Eye (tissue), 1 donor: ENCODE data around the gene SLC6A12.
"Not testable (repeated sequence)": the region's sequence is repeated elsewhere in the genome, so short reads cannot be mapped to it uniquely, and the experiment has no call there.

Source experiments
- DNase-seq: peaks from one replicate; pipeline ENCODE4 v3.0.0-alpha.2; 2015

The SLC6A12 gene

GRCh38 chr12:214003-214741 lies at the start of gene SLC6A12:
TSS of gene SLC6A12 (minus strand) at chr12:214157. CDS start at chr12:209986, 4,171 bp downstream.
- no peak for DNase-seq

- DNase-seq, result no peak
Measured at GRCh38 chr12:263574-263973, 49.6 kb upstream of the SLC6A12 start.

- DNase-seq, result peak; percentile 51
Measured at GRCh38 chr12:262817-263216, 48.9 kb upstream of the SLC6A12 start, which contains the start of gene SLC6A13. TSS of gene SLC6A13 (minus strand) at chr12:262836. CDS start at chr12:260052, 2,784 bp downstream.

- no peak for DNase-seq
Measured at GRCh38 chr12:262113-262512, 48.2 kb upstream of the SLC6A12 start.

DNA sequence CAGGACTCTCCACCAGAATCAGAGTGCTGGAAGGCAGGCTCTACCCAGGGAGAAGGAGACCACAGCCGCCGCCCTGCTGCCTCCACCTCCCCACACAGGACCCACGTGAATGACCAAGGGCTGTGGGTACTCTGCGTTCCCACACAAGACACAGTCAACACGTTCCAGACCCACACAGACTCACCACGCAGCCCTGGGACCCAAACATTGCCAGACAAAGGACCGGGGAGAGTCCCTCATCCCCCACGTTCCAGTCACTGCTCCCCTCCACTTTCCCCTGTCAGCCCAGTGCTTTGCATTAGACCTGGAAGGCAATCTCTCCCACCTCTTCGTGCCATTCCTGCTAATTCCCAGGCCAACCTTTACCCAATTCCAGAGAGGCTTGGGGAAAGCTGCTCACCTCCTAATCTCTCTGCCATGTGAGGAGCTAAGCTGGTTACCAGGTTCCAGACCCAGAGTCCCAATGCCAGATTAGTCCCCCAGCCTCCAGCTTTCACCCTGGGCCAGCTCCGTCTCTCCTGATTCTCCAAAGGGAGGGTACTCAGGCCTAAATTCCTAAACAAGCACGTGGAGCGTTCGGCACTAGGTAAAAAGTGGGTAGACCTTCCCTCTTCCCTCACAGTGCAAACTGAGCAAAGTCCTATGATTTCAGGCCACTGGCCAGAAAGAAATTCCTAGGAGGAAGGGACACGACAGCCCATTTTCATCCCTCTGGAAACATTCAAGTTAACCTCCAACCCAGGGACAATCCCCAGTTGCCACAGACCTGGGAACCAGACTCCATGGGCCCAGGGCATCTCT lies 43.8 kb upstream of the SLC6A12 start:
- no peak for DNase-seq

- no peak for DNase-seq
Measured at GRCh38 chr12:256958-257357, 43.0 kb upstream of the SLC6A12 start.

DNA sequence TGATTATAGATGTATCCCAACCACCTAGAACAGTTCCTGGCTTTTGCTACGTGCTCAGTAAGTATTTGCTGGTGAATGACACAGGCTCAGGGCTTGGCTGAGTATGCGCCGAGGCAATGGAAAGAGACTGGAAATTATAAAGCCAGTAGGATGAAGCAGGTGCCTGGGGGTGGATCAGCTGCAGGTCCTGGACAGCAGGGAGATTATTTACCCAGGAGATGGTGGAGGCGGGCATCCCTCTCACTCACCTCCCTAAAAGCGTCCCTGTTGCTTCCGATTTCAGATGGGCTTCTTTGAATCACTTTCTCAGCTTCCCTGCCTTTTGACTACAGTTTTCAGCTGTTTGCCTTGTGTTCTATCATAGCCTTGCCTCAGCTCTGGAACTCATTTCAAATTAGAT lies 42.3 kb upstream of the SLC6A12 start:
- no peak for DNase-seq

DNA sequence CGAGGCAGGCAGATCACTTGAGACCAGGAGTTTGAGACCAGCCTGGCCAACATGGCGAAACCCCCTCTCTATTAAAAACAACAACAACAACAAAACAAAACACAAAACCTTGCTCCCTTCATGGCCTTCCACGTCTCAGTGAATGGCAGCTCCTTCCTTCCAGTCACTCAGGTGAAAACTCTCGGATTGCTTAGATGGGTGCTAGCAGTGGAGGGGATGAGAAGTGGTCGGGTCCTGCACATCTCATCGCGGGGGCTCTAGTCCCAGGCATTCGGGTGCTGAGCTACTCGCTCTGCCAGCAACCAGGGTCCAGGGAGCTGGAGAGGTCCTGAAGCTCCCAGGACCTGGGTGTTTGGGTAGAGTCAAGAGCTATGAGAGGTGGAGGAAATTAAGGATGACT lies 41.0 kb upstream of the SLC6A12 start:
- DNase-seq, result no peak

- DNase-seq, result no peak
Measured at GRCh38 chr12:254039-254438, 40.1 kb upstream of the SLC6A12 start.

DNA sequence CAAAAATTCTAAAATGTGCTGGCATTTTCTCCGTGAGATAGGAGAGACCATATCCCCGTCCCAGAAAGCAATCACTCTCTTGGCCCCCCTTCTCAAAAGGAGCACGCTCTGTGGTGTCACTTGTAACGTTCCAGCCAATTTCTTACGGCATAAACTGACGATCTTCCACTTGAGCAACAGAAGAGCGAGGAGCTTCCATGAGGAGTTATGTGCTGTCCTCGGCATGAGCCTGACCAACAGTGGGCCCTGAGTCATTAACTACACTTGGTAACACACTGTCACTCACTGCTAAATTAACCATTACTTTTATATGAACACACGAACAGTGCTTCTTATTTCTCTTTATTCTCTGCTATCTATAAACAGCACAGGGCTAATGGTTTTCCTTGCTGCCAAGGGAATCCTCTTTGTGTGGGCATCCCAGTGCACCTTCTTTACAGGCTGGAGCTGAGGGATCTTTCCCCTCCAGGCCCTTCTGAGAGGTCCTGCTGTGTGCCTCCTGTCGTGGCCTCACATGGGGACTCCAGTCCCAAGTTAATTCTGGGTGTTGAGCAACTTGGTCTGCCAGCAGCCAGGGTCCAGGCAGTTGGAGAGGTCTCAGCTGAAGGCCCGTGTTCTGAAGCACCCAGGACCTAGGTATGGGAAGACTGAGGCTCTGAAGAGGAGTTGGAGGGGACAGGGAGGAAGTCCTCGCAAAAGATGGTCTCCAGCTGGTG lies 39.3 kb upstream of the SLC6A12 start:
- no peak for DNase-seq

GRCh38 chr12:252636-253035 lies 38.7 kb upstream of the SLC6A12 start:
- DNase-seq, result no peak

DNA sequence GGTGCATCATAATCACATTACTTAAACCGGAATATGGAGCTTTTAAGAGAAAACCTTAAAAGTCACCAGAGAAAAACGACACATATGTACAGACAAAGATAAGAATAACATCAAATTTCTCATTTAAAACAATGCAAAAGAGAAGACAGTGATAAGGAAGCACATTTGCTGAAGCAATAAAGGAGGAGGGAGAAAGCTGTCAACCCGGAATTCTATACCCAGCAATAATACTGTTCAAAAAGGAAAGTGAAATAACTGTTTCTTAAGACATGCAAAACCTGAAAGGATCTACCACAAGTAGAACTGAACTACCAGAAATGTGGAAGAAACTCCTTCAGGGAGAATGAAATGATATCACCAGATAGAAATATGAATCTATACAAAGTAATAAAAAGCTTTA lies 33.3 kb upstream of the SLC6A12 start:
- peak; percentile 42 for DNase-seq

DNA sequence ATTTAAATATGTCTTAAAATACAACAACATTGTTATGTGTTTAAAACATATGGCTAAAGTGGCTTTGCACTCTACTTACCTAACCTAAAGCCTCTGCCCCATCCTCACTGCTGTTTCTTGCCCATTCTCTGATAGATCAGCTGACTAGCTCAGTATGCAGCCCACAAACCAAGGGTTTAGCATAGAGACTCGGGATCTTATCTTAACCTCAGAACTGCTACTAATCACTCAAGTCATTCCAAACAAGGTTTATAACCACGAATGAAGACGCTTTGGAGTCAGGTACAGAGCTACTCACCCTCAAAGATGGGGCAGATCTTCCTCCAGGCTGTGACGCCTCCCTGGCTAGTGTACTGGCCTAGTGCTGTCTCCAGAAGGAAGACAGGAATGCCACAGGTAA lies 29.4 kb upstream of the SLC6A12 start:
- DNase-seq, result no peak

- no peak for DNase-seq
Measured at GRCh38 chr12:242496-242895, 28.5 kb upstream of the SLC6A12 start.

- no peak for DNase-seq
Measured at GRCh38 chr12:241266-241665, 27.3 kb upstream of the SLC6A12 start.

DNA sequence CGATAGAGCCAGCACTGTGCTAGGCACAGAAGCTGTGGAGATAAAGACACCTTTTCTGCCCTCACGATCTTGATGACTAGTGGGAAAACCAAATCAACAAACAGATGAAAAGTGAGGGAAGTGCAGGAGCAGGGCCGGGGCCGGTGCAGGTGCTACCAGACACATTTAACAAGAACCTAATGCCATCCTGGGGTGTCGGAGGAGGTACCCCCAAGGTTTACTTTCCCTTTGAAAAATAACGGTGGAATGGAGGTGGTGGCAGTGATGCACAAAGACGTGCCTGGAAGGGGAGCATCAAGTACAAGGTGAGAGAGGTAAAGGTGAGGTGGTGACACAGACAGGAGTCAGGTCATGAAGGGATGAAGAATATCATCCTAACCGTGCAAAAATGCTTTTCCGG lies 26.6 kb upstream of the SLC6A12 start:
- DNase-seq, result no peak

DNA sequence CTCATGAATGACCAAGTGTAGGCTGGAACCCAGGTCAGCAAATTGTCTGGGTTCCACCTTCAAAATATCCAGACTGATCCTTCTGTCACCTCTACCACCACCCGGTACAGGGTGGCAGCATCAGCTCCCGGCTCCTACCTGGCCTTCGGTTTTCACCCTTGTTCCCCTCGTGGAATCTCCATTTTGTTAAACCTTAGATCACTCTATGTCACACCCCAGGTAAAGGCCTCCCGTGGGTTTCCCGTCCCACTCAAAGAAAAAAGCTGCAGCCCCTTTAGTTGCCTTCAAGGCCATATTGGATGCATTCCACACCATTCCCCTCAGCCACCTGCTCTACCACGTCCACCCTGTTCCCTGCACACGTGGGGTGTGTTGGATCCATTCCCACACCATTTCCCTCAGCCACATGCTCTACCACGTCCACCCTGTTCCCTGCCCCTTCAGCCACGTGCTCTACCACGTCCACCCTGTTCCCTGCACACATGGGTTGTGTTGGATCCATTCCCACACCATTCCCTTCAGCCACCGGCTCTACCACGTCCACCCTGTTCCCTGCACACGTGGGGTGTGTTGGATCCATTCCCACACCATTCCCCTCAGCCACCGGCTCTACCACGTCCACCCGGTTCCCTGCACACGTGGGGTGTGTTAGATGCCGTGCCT lies 24.9 kb upstream of the SLC6A12 start:
- no peak for DNase-seq

- DNase-seq, result no peak
Measured at GRCh38 chr12:238116-238515, 24.2 kb upstream of the SLC6A12 start.

DNA sequence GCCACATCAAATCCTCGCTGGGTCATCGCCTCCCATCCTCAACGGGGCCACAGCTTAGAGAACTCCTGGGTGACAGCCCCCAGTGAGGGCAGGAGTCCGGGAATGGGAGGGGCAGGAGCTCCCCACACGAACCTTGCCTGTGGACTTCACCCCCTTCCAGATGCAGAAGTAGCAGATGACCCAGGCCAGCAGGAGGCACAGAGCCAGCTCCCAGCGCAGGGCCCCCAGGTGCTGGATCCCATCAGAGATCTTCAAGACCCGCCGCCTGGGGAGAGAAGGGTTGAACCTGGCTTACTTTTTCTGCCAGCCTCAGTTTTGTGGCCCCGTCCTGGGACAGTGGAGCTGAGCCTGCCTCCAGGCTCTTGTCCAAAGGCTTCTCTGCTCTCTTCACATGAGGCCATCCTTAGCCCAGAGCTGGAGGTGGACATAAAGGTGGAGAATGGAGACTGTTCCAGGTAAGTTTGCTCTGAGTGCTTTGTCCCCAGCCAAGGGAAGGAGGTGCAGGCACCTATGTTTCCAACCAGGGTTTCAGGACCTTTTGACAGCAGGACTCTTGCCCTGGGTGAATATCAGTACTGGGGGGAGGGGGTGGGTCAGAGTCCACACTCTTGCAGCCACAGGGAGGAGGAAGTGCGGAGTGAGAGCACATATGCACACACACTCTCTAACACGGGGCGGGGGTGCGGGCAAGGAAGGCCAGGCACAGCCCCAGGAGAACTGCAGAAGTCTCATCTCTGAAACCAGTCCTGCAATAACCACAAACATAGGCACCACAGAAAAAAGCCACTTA lies 23.3 kb upstream of the SLC6A12 start:
- DNase-seq, result no peak

- no peak for DNase-seq
Measured at GRCh38 chr12:236445-236844, 22.5 kb upstream of the SLC6A12 start.

DNA sequence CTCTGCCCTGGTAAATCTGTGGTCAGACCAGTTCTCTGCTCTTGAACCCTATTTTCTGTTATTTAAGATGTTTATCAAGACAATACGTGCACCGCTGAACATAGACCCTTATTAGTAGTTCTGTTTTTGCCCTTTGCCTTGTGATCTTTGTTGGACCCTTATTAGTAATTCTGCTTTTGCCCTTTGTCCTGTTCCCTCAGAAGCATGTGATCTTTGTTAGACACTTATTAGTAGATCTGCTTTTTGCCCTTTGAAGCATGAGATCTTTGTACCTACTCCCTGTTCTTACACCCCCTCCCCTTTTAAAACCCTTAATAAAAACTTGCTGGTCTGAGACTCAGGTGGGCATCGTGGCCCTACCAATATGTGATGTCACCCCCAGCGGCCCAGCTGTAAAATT lies 22.0 kb upstream of the SLC6A12 start:
- not testable (repeated sequence) for DNase-seq

DNA sequence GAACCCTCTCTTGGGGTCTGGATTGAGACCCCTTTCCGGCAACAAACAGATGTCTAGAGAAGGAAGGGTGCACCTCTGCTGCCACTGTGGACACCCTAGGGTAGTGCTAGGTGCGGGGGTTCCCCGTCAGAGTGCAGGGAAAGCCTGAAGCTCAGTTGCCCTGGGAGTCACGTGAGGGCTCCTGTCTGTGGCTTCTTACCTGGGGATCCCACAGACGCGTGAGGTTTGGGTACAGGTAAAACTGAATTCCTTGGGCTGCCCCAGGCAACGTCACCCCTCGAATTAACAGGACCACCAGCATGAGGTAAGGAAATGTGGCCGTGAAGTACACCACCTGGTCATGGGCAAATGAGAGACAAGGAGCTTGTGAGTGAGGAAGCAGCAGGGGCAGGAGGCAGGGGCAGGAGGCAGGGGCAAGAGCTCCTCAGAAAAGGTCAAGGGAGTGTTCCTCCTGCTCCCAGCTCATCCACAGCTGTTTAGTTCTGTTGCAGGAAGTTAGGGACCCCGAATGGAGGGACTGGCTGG lies 21.0 kb upstream of the SLC6A12 start:
- DNase-seq, result no peak
